CD4-positive, alpha-beta T cell treated with Interleukin-6 for 4 hours (primary cell): ENCODE measurements around the gene PDE4A.

ENCODE experiments used
- DNase-seq: peaks from one replicate; pipeline ENCODE4 v3.0.0-alpha.2; 2020; ENCODE audit warnings: mixed read lengths

Gene PDE4A

GRCh38 chr19:10468133-10468532 lies 47.8 kb downstream of the PDE4A start:
- no peak for DNase-seq

GRCh38 chr19:10471909-10472308 lies 51.6 kb downstream of the PDE4A start:
- no peak for DNase-seq

- DNase-seq = no peak
Observed at GRCh38 chr19:10473192-10473591, 52.9 kb downstream of the PDE4A start.

- DNase-seq = no peak
Observed at GRCh38 chr19:10474962-10475451, 54.7 kb downstream of the PDE4A start.

- no peak for DNase-seq
Observed at GRCh38 chr19:10478476-10478875, 58.1 kb downstream of the PDE4A start.

- DNase-seq = peak; percentile 93
Observed at GRCh38 chr19:10478903-10479384, 58.6 kb downstream of the PDE4A start.

GRCh38 chr19:10486551-10486950 lies 66.2 kb downstream of the PDE4A start:
- no peak for DNase-seq

- no peak for DNase-seq
Observed at GRCh38 chr19:10491472-10492047, 71.2 kb downstream of the PDE4A start.

- DNase-seq = no peak
Observed at GRCh38 chr19:10497371-10497770, 77.0 kb downstream of the PDE4A start.

GRCh38 chr19:10499550-10500246 lies 79.4 kb downstream of the PDE4A start:
- no peak for DNase-seq

- no peak for DNase-seq
Observed at GRCh38 chr19:10500247-10500592, 79.9 kb downstream of the PDE4A start.

- DNase-seq = peak; percentile 55
Observed at GRCh38 chr19:10501971-10502523, 81.7 kb downstream of the PDE4A start.

GRCh38 chr19:10502524-10503001 lies 82.2 kb downstream of the PDE4A start:
- peak; percentile 90 for DNase-seq

GRCh38 chr19:10503002-10503789 lies 82.9 kb downstream of the PDE4A start, which contains the start of gene KEAP1:
TSS of gene KEAP1 (minus strand) at chr19:10503356. CDS start at chr19:10500033, 3,323 bp downstream.
- DNase-seq = peak; percentile 47

- DNase-seq = peak; percentile 86
Observed at GRCh38 chr19:10505583-10506229, 85.4 kb downstream of the PDE4A start.

- no peak for DNase-seq
Observed at GRCh38 chr19:10508036-10508435, 87.7 kb downstream of the PDE4A start.

- DNase-seq = peak; percentile 10
Observed at GRCh38 chr19:10508707-10509106, 88.4 kb downstream of the PDE4A start.

- peak; percentile 65 for DNase-seq
Observed at GRCh38 chr19:10510301-10510802, 90.0 kb downstream of the PDE4A start.

- DNase-seq = no peak
Observed at GRCh38 chr19:10513223-10513622, 92.9 kb downstream of the PDE4A start.

- DNase-seq = peak; percentile 27
Observed at GRCh38 chr19:10514211-10515145, 94.1 kb downstream of the PDE4A start.

- DNase-seq = no peak
Observed at GRCh38 chr19:10516064-10516385, 95.7 kb downstream of the PDE4A start.
